ENCODE measurements around the gene ARHGAP27. TPM values are rescaled to one million over a fixed set of nuclear protein-coding genes. Genes with fewer than 3 reads are reported as not detected.

ARHGAP27 gene
- total RNA-seq, 2 experiments from 2014 or later = 41.7 to 44.3 TPM

DNA sequence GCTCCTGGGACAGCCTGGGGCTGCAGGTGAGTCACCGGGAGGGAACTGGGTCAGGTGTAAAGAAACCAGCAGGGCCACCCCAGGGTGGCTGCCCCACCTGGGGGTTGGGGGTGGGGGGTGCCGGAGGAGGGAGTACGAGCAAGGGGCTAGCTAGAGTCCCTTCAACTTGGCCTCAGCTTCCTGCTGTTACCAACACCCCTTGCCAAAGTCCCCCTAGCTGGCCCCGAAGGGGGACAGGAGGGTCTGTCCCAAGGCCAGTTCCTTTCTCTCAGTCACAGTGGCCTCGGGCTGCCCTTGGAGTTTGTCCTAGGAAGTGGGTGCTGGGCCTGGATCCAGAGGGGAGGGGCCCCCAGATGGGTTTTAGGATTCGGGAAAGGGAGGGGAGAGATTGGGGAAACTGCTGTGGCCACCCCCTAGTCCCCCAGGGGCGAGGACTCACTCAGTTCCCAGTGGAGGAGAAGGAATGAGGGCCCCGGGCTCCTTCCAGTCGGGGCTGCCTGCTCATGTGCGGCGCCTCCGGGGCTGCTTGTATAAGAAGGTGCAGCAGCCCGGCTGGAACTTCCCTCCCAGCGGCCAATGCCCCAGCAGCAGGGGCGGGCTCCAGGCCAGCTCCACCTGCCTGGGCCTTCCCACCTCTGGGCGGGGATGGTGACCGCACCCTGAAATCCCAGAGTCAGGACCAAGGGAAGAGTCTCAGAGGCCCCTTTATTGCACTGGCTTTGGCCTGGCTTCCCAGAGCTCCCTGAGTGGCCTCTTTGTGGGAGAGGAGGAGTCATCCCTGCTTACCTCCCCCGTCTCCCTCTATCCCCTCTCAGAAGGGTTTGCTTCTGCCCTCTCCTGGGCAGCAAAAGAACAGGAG, 7.3 kb downstream of the ARHGAP27 start:
- Mint-ChIP-seq H3K36me3 (no peaks in the 10 kb centered on the region), H3K27ac (no peak overlapping the region), H3K9me3 (no peaks in the 10 kb centered on the region), H3K27me3 (no peaks in the 10 kb centered on the region), H3K4me3 (no peak overlapping the region), H3K4me1 (ENCODE audit: low read depth) (peaks cover 11% of the 10 kb centered on the region)
- no peak for DNase-seq
- CTCF ChIA-PET = interaction anchor here (1.3 kb wide), 1 partner anchor 149 kb away, joined by 3 read pairs; no protein-coding TSS in a partner anchor
- intact Hi-C loops (cut with micrococcal nuclease) = no loop called here
- POLR2A ChIA-PET = no interaction called here

DNA sequence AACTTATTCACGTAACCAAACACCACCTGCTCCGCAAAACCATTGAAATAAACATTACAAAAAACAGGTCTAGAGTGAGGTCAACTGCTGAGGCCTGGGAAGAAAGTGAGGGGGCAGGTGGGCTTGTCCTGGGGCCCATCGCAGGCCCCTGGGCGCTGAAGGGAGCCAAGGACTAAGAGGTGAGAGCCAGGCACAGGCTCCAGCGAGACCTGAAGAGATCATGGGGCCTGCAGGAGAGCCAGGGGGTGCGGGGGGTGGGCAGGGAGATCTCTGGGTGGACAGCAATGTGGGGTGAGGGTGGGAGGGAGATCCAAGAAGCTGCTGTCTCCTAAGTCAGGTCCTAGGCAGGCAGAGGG, 7.9 kb downstream of the ARHGAP27 start:
- no peaks in the 10 kb centered on the region for H3K27me3 Mint-ChIP-seq
- ChIA-PET CTCF (interaction anchor here (1.3 kb wide), 1 partner anchor 148 kb away, joined by 3 read pairs; no protein-coding TSS in a partner anchor), POLR2A (no interaction called here)
- H3K27ac Mint-ChIP-seq = no peak overlapping the region
- intact Hi-C loops (cut with micrococcal nuclease) = no loop called here
- no peaks in the 10 kb centered on the region for H3K36me3 Mint-ChIP-seq
- H3K4me3 Mint-ChIP-seq = no peak overlapping the region
- DNase-seq = no peak
- no peaks in the 10 kb centered on the region for H3K9me3 Mint-ChIP-seq
- H3K4me1 Mint-ChIP-seq (ENCODE audit: low read depth) = peaks cover 10% of the 10 kb centered on the region

DNA sequence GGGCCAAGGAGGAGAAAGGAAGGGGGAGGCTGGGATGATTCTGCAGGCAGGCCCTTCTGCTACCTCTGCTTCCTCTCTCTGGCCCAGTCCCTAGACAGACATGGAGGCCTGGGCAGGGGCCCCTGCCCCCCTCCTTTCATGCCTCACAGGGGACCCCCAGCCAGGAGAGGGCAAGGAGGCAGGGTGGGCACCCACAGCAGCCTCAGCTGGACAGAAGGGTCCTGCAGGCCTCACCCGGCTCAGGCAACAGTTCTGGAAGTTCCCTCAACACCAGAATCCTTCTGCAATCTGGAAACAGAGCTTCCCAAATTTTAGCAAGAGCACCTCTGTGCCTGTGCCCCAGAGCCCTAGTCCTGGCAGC, 8.7 kb downstream of the ARHGAP27 start:
- Mint-ChIP-seq H3K4me1 (ENCODE audit: low read depth) (peaks cover 9% of the 10 kb centered on the region), H3K9me3 (no peaks in the 10 kb centered on the region), H3K4me3 (no peak overlapping the region), H3K36me3 (no peaks in the 10 kb centered on the region), H3K27me3 (no peaks in the 10 kb centered on the region), H3K27ac (no peak overlapping the region)
- intact Hi-C loops (cut with micrococcal nuclease) = no loop called here
- POLR2A ChIA-PET = no interaction called here
- DNase-seq = no peak
- CTCF ChIA-PET = interaction anchor here (1.3 kb wide), 1 partner anchor 147 kb away, joined by 3 read pairs; no protein-coding TSS in a partner anchor

DNA sequence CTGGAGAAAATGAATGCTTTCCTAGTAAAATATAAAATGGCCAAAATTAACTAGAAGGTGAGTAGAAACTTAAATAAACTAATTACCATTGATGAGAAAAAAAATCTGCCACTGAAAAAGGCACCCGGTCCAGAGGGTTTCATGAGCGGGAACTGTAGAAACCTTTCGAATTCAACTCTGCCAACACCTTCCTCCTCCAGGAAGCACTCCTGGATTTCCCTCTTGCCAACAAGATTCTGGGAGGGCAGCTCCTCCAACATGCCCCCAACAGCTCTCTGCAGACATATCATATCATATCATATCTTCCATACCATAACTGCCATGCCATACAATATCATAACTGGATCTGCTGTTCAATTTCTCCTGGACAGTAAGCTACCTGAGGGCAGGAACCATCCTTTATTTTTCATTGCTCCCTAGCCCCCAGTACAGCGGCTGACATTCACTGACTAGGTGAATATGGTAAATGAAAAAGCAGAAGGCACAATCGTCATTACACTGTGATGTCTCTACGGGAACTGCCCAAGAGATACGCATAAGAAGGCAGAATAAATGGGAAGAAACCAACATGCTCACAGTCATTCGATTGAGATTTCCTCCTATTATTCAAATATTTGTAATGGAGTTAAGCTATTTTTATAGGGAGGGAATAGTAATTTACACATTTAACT, 9.2 kb downstream of the ARHGAP27 start:
- Mint-ChIP-seq H3K4me3 (no peak overlapping the region), H3K27ac (no peak overlapping the region), H3K4me1 (ENCODE audit: low read depth) (peaks cover 4% of the 10 kb centered on the region), H3K36me3 (no peaks in the 10 kb centered on the region), H3K27me3 (no peaks in the 10 kb centered on the region), H3K9me3 (no peaks in the 10 kb centered on the region)
- POLR2A ChIA-PET = no interaction called here
- DNase-seq = no peak
- intact Hi-C loops (cut with micrococcal nuclease) = no loop called here
- CTCF ChIA-PET = interaction anchor here (1.3 kb wide), 1 partner anchor 147 kb away, joined by 3 read pairs; no protein-coding TSS in a partner anchor

DNA sequence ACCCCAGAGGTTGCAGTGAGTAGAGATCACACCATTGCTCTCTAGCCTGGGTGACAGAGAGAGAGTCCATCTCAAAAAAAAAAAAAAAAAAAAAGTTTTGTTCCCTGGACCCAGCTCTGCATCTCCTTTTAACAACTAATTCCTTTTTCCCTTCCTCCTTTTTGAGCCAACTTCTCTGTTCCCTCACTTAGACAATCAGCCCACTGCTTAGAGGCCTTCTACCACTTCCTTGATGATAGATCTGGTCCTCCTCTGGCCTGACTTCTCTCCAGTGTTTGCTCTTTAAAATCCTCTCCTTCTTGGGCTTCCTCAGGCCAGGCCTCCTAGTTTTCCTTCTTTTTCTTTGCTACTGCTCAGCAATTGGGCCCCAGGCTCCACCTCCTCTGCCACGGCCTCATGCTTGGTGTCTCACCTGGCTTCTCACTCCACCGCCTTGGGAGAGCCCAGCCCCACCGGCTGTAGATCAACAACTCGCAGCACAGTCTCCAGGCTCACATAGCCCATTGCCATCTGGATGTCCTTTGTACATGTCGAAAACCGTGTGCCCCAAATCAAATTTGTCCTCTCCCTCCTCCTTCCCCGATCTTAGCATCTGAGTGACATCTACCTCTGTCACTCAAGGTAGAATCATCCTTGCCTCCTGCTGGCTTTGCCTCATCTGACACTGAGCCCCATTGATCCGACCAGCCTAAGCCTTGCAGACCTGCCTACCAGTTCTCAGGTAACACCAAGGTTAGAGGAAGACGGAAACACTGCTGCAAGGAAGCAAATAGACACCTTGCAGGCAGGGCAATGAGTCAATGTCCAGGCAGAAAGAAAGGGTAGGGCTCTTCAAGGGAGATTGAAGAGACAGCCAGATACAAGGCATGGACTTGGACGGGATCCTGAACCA, 17.4 kb downstream of the ARHGAP27 start:
- intact Hi-C loops (cut with micrococcal nuclease) = no loop called here
- Mint-ChIP-seq H3K36me3 (no peaks in the 10 kb centered on the region), H3K27ac (no peak overlapping the region), H3K4me1 (ENCODE audit: low read depth) (peaks cover 15% of the 10 kb centered on the region), H3K27me3 (no peaks in the 10 kb centered on the region), H3K4me3 (no peak overlapping the region), H3K9me3 (no peaks in the 10 kb centered on the region)
- no peak for DNase-seq
- POLR2A ChIA-PET = no interaction called here
- CTCF ChIA-PET = no interaction called here

DNA sequence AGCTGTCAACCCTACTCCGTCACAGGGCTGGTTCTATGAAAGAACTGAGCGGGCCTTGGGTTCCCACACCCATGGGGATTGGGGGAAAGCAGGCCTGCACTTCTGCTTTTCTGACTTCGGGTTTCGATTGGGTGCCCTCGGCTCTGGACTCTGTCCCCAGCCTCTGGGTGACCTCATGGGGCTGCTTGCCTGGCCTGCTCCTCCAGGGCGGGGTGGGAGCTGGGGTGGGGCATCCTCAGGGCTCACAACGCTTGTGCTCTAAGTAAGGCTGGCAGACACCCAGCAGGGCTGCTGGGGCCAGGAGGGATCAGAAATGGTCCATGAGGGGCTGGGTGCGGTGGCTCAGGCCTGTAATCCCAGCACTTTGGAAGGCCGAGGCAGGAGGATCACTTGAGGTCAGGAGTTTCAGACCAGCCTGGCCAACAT, 19.2 kb downstream of the ARHGAP27 start:
- Mint-ChIP-seq H3K4me1 (ENCODE audit: low read depth) (peaks cover 23% of the 10 kb centered on the region), H3K9me3 (no peaks in the 10 kb centered on the region), H3K27me3 (no peaks in the 10 kb centered on the region), H3K36me3 (peaks cover 2% of the 10 kb centered on the region), H3K27ac (no peak overlapping the region), H3K4me3 (no peak overlapping the region)
- ChIA-PET CTCF (interaction anchor here (1.4 kb wide), 1 partner anchor 28 kb away, joined by 3 read pairs; no protein-coding TSS in a partner anchor), POLR2A (interaction anchor here (0.9 kb wide), 1 partner anchor 97 kb away, joined by 3 read pairs; the partner anchor contains the start of gene MAP3K14)
- intact Hi-C loops (cut with micrococcal nuclease) = no loop called here
- DNase-seq = no peak

DNA sequence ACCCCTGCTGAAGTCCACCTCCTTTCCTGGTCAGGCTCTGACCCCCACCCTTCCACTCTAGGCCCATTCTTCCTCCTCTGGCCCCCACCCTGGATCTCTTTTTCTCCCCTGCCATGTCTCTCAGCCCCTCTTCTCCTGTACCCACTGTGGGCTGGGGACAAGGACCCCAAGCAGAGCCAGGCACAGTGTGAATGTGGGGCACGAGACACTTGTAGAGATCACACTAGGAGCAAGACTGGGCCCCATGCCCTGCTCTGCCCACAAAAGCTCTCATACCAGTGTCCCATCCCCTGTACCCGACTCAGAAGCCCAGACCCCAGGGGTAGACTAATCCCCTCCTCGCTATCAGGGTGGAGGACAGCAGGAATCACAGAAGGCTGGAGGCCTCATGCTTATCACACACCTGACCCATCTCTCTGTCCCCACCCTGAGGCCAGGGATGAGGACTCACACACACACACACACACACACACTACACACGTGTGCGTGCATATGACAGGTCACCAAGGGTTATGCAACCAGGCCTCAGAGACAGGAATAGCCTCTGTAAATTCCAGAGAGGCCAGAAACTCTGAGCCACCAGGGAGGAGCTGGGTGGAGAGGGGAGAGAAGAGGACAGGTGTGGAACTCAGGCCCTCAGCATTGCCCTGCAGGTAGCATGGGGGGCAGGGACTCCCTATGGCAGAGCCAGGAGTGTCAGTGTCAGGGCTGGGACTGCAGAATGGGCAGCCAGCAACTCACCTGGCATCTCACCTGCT, 21.1 kb downstream of the ARHGAP27 start:
- CTCF ChIA-PET = interaction anchor here (0.9 to 1.5 kb wide), 3 partner anchors 17 to 100 kb away, joined by 3 to 5 read pairs (median 3); no protein-coding TSS in a partner anchor
- peak overlapping the region; percentile 99 for H3K4me3 Mint-ChIP-seq
- H3K4me1 Mint-ChIP-seq (ENCODE audit: low read depth) = peaks cover 41% of the 10 kb centered on the region
- no peaks in the 10 kb centered on the region for H3K9me3 Mint-ChIP-seq
- peak overlapping the region; percentile 98 for H3K27ac Mint-ChIP-seq
- no peaks in the 10 kb centered on the region for H3K27me3 Mint-ChIP-seq
- intact Hi-C loops (cut with micrococcal nuclease) = no loop called here
- no peak for DNase-seq
- POLR2A ChIA-PET = no interaction called here
- peaks cover 7% of the 10 kb centered on the region for H3K36me3 Mint-ChIP-seq

DNA sequence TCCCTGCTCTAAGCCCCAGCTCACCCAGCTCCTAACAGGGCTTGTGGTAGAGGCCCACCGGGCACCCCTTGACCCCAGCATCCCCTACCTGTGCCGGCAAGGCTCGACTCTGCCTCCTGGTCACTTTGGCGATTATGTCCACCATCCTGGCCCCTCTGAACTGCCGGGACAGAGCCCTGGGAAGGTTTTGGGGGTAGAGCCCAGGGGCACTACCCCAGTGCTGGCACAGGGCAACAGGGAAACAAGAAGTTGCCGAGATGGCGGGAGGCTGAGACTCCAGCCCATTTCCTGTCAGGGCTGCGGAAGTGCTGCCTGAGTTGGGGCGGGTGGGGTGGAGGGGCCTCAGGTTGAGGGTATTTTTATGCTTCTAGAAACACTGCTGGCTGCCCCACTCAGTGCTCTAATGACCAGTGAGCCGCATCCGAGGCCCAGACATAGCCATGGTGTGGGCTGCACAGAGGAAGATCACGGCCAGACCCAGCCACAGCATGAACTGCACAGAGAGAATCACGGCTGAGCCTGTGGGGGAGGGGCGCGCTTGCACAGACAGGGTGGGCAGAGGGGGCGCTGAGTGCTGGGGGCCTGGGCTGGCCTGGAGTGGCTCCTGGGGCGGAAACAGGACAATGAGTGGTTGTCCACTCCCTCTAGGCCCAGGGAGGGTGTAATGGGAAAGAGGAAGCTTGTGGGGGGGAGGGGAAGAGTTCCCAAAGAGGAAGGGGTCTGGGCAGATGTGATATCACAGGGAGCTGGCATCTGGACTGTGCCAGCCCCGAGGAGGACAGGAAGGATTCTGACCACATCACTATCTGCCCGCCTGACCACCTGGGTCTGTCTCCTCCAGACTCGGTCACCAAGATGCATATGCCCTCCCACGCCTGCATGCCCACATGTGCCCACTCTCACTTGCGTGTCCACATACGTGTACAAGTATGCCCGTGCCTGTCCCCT, 22.3 kb downstream of the ARHGAP27 start:
- Mint-ChIP-seq H3K4me3 (peak overlapping the region; percentile 99), H3K9me3 (no peaks in the 10 kb centered on the region), H3K36me3 (peaks cover 11% of the 10 kb centered on the region), H3K4me1 (ENCODE audit: low read depth) (peaks cover 44% of the 10 kb centered on the region), H3K27me3 (no peaks in the 10 kb centered on the region), H3K27ac (peak overlapping the region; percentile 98)
- POLR2A ChIA-PET = interaction anchor here (1.2 to 1.4 kb wide), 3 partner anchors 14 to 184 kb away, joined by 3 to 4 read pairs (median 3); no protein-coding TSS in a partner anchor
- intact Hi-C loops (cut with micrococcal nuclease) = no loop called here
- CTCF ChIA-PET = interaction anchor here (0.5 to 1.3 kb wide), 5 partner anchors 18 to 237 kb away, joined by 3 read pairs; no protein-coding TSS in a partner anchor
- peak; percentile 76 for DNase-seq

DNA sequence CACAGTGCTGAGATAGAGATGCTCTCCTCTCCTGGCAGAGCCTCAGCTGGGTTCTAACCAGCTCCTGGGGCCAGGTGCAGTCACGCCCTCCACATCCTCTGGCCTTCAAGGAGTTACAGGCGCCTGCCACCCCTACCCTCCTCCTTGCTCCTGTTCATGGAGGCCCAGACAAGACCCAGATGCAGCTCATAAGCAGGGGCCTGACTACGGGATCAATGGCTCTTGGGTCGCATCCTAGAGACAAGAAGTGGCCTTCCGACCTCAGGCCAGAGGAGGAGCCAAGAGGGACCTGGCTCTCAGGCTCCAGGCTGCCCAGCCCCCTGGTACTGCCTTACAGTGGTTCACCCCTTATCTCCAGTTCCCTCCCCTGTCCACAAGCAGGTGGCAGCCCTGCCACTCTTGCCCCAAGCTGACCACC, 23.0 kb downstream of the ARHGAP27 start:
- ChIA-PET POLR2A (interaction anchor here (1.2 to 1.4 kb wide), 3 partner anchors 14 to 183 kb away, joined by 3 to 4 read pairs (median 3); no protein-coding TSS in a partner anchor), CTCF (interaction anchor here (0.8 to 1.9 kb wide), 3 partner anchors 19 to 132 kb away, joined by 3 to 7 read pairs (median 3); no protein-coding TSS in a partner anchor)
- Mint-ChIP-seq H3K36me3 (peaks cover 15% of the 10 kb centered on the region), H3K4me1 (ENCODE audit: low read depth) (peaks cover 44% of the 10 kb centered on the region), H3K27me3 (no peaks in the 10 kb centered on the region), H3K27ac (peak overlapping the region; percentile 98), H3K9me3 (no peaks in the 10 kb centered on the region), H3K4me3 (peak overlapping the region; percentile 99)
- intact Hi-C loops (cut with micrococcal nuclease) = no loop called here
- peak; percentile 31 for DNase-seq

Data from activated CD4-positive, alpha-beta memory T cell treated with anti-CD3 and anti-CD28 coated beads for 36 hours (primary cell).